NCI-H526 (cell line): ENCODE data around the gene CBR3.
A peak's percentile ranks its signal among the peaks of the same experiment; 100 is the strongest.
"Not testable (repeated sequence)": the region's sequence is repeated elsewhere in the genome, so short reads cannot be mapped to it uniquely, and the experiment has no call there.

ENCODE experiments used
- DNase-seq, 2 experiments: peaks; one replicate each; lab custom pipeline; 2025; lab: John Stamatoyannopoulos, UW

CBR3 gene

DNA sequence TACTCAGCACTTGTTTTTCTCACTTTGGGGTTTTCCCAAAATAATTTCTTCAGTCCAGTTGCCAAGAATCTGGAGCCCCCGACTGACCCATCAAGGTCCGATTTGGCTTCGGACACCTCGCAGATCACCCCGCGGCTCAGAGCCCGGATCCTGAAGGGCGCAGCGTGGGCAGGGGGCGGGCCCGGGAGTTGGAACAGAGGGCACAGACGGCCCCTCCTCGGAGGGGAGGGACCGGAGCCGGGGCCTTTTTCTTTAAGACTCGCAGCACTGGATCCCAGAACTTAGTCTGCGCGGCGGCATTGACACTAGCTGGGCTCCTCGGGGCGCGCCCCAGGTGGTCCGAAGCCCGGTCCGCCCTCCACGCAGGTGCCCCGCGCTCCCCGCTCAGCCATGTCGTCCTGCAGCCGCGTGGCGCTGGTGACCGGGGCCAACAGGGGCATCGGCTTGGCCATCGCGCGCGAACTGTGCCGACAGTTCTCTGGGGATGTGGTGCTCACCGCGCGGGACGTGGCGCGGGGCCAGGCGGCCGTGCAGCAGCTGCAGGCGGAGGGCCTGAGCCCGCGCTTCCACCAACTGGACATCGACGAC, at the start of gene CBR3:
CBR3 (plus strand) TSS at position 277 of the 588 bp plus-strand sequence; CDS start at position 391, 114 bp downstream.
- DNase-seq: peak in 1 of 2 experiments; percentile 61

DNA sequence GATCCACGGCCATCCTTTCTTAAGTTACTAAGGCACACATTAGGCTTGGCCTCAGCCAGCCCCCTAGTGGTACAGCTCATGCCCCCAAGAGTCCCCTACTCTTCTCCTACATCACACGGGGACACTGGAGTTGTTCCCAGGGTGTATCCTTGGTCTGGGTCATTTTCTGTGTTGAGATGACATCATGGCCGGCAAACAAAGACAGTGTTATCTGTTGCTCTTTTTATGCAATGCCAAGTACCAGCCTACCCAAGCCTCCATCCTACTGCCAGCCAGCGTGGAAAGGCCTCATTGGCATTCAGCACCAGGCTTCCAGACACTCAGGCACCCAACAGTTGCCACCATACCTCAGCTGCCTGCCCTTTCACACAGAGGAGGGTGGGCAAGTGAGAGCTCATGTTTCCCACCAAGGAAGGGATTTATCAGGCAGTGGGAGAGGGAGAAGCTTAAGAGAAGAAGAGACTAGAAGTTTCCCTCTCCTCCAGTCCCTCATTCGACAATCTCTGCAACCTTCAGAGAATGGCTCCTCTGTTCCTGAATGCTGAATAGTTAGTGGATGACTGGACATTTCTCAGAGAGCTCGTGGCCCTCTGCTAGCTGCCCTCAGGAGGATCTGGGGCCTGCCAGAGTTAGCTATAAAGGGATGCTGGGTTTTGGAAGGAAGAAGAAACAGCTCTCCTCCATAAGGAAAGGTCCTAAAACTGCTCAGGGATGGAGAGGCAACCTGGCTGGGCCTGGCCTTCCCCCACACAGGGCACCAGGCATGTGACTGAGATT, 47.3 kb upstream of the CBR3 start:
- DNase-seq: no peak

DNA sequence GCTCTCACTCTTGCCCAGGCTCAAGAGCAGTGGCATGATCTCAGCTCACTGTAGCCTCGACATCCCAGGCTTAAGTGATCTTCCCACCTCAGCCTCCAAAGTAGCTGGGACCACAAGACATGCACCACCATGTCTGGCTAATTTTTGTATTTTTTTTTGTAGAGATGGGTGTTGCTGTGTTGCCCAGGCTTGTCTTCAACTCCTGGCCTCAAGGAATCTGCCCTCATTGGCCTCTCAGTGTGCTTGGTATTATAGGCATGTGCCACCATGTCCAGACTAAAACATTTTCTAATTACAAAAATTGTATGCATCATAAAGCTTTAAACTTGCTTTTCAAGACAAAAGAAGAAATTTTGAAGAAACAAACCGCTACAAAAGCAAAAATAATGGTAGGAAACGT, 44.9 kb upstream of the CBR3 start:
- no peak for DNase-seq

DNA sequence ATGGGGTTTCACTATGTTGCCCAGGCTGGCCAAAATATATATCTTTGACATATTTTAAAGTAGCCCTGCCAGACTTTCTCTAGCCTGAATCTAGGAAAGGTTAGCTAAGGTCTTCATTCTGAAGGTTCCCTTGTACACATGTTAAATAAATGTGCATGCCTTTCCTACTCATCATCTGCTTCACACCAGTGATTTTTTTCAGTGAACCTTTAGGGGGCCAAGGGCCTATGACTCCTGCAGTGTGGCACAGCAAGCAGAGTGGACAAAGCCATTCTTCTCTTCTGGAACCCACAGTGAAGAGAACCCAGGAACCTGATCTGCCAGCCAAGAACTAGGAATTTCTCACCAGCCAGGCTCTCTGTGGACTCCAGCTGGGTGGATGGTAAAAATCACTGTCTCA, 42.2 kb upstream of the CBR3 start:
- no peak for DNase-seq

DNA sequence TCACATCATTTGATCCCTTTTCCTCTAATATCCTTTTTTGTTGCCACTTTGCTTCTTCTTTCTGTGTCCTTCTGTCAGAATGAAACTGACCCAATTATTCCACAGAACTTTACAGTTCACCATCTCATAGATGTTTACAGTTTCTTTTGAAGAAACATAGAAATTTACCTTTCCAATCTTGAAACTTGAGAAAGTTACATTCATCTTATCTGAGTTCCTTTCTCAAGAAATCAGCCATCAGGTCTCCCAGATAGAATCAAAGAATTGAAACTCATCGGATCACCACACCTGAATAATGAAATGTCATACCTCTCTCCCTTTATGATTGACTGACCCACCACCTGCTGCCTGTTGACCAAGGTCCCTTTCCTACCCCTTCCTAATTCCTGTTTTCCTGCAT, 41.4 kb upstream of the CBR3 start:
- DNase-seq: no peak

DNA sequence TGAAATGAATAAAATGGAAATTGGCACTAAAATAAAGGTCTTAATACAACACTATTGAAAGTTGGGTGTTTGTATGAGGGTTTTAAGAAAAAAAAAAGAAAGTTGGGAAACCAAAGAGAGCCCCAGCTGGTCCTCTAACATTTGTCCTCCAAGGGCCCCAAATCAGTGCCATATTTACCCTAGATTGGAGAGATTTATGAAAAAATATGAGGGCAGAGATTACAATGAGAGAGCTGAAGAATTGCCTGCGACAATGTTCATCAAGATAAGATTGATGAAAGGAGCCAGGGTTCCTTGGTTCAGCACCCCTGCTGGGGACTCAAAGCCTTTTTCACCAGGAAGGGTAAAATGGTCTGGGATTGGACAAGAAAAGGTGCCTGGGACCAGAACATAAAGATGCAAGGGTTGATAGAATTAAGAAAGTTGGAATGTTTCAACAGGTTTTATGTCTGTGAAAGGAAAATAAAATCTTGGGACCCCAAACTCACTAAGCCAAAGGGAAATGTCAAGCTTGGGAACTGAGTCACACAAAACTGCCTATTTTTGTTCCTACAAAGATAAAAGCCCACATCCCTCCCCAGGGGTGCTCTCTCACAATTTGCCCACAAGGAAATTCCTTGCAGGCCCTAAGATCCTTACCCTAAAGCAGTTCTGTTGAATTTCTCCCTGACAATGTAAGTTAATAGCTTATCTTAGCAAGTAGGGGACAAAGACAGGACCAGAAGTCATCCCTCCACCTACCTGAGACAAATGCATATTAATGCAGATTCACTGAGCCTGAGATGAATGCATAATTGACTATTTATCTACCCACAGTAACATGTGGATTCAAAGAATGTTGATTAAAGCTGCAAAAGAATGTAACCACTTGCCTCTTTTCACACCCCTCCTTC, 38.2 kb upstream of the CBR3 start:
- no peak for DNase-seq

DNA sequence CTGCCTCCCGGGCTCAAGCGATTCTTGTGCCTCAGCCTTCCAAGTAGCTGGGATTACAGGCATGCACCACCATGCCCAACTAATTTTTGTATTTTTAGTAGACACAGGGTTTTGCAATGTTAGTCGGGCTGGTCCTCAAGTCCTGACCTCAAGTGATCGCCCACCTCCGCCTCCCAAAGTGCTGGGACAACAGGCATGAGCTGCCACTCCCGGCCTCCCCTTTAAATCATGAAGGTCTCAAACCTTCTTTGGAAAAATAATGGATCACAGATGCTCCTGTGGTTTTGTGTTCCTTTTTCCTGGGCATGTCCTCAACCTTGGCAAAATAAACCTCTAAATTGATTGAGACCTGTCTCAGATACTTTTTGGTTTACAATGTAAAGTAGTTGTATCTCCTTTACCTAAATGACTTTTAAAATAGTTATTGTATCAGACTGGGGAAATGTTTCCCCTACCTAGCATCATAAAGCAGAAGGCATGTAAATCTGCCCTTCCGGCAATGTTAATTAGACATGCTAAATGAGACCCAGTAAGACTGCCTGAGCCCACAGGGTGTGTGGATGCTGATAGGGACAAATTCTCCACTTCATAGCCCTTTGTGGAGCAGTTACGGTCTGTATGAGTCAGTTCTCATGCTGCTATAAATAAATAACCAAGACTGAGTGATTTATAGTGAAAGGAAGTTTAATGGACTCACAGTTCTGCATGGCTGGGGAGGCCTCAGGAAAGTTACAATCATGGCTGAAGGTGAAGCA, 37.3 kb upstream of the CBR3 start:
- DNase-seq: no peak

DNA sequence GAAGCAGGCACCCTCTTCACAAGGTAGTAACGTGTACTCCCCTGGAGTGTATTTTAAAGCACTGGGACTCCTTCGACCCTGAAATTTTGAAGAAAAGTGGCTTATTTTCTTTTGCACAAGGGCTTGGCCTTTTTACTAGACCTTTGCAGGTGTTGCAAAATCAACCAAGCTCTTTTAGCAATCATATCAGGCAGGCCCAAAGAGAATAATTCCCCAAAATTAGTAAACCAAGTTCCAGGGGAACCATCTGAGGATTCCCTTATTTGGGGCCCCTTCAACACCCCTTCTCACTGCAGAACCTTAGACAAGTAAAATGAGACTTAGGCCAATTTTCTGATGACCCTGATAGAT, 36.7 kb upstream of the CBR3 start:
- DNase-seq: no peak

DNA sequence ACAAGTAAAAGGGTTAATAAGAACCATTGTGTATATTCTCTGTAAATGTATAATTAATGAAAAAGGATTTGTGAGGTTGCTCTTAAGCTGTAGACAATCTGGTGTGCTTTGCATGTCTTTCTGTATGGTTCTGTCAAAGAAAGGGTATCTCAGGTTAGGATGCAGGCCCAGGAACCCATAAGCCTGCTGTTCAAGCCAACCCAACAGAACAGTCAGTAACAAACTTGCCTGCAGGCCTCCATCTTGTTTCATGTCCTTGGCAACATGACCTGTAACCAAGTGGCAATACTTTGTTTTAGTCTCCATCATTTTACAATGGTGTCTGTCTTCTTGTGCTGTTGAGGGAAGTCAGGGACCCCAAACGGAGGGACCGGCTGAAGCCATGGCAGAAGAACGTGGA, 35.9 kb upstream of the CBR3 start:
- no peak for DNase-seq

DNA sequence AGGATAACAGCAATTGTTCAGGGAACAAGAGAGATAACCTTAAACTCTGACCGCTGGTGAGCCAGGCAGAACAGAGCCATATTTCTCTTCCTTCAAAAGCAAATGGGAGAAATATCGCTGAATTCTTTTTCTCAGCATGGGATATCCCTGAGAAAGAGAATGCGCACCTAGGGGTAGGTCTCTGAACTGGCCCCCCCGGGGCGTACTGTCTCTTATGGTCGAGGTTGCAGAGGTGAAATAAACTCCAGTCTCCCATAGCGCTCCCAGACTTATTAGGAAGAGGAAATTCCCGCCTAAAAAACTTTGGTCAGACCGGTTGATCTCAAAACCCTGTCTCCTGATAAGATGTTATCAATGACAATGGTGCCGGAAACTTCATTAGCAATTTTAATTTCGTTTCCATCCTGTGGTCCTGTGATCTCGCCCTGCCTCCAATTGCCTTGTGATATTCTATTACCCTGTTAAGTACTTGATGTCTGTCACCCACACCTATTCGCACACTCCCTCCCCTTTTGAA, 35.1 kb upstream of the CBR3 start:
- DNase-seq: not testable (repeated sequence)

DNA sequence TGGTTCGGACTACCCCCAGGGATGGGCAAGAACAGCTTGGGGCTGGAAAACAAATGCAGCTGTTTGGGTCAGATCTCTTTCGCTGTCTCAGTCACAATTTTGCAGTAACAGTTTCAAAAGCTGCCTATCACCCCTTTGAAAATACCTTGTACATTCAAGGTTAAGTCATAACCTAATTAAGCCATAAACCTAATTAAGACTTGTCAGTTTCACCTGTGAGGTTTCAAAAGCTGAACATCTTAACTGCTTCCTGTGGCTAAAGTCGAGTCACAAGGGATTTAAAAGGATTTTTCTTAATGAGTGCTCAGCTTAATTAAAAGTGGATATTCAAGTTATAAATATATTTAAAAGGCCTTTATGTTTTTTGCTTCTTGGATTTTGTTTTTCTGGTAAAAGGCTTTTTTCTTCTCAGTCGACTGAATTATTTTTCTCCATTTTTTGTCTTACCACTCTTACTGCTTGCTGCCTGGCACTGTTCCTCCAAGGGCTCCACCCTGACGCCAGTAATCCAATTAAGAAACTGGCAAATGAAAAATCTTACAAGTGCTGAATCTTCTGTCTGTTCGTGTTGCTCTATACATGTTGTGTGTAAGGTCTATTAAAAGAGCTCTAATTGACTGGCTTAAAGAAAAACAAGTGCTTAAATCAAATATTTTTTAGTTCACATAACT, 33.8 kb upstream of the CBR3 start:
- DNase-seq: no peak

DNA sequence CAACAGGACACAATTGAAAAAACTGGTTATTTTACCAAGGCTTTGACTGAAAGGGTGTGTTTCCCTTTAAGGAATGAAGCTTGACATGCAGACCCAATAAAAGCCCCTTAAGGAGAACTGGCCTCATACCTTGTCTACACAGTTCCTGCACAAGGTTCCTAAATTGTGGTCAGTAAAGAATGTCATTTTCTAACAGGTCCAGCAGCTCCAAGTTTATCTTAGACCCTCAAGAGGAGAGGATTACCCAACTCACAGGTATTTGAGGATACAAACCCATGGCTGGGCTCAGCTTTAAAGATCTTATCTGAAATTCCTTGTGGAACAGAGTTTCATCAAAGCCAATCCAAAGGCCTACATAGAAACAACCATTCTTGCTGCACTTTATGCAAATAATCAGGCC, 31.4 kb upstream of the CBR3 start:
- no peak for DNase-seq

DNA sequence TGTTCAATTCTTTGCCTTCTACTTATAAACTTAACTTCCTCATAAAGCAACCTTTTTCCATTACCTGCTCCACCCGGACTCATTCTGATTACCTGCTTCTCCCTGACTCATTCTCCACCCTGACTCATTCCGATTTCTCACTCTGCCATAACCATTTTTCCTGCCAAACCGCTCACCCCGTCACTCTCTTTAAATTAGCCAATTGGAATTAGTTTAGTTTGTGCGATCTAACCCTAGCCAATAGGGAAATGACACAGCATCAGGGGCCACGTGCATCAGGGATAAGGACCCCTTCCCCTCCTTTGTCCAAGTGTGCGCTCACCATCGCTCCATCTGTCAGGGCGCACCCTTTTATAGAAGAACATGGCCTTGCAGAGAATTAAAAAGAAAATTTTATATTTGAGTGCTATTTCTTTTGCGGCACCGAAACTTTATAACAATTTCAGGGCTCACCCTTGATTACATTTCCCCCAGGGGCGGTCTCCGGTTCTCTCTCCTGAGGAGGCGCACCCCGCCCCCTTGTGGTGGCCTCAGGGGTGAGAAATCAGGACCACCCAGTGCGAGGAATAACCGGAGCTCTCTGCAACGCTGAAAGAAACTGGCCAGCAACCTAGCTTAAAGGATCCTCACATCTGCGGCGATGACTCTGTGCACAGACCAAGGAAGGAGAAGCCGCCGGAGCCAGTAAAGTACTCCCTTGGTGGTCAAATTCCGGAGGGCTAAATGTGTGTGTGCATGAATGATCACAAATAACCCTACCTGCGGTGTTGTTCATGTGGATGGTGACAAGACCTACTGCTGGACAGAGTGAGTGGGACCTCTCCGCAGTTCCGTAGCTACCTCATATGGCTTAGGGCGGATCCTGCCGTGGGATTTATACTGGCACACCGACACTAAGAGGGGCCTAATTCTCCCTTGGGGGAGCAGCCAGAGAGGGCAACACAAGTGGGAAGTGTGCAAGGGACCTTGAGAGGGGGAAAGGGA, 30.3 kb upstream of the CBR3 start:
- DNase-seq: no peak

DNA sequence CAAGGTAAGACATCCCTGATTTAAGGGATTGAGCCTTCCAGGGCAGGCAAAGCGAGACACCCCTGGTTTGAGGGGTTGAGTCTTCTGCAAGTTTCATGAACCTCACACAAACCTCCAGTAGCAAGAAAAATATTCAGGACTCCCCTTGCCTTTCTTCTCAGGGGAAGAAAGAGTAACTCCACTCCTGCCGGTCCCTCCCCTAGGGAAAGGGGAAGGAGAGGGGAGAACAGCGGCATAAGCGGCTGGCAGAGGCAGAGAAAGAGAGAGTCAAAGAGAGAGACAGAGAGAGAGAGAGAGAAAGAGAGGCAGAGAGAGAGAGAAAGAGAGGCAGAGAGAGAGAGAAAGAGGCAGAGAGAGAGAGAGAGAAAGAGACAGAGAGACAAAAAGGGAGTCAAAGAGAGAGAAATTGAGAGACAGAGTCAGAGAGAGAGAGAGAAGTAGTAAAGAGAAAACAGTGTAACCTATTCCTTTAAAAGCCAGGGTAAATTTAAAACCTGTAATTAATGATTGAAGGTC, 29.5 kb upstream of the CBR3 start:
- no peak for DNase-seq

DNA sequence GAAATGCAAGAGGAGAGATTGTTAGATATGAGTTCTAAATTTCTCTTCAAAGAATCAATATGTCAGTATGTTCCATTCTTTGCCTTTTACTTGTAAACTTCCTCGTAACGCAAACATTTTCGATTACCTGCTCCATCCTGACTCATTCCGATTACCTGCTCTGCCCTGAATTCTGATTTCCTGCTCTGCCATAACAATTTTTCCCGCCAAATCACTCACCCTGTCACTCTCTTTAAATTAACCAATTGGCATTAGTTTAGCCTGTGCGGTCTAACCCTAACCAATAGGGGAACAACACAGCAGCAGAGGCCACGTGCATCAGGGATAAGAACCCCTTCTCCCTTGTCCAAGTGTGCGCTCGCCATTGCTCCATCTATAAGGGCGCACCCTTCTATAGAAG, 25.0 kb upstream of the CBR3 start:
- DNase-seq: no peak

DNA sequence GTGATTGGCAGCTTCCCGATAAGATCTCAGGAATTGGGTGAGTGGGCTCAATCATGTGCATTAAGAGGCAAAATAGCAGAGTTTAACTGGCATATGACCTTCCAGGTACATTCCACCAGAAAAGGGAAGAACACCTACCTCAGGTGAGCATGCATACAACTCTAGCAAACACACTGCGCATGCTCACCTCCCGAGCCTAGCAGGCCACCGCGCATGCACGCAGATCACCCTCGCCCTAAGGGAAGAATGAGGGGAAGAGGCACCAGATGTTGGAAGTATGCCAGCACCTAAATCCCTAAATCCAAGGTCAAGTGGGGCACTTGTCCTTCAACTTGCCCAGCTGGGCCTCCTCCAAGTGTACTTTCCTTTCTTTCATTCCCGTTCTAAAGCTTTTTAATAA, 23.6 kb upstream of the CBR3 start:
- DNase-seq: no peak

DNA sequence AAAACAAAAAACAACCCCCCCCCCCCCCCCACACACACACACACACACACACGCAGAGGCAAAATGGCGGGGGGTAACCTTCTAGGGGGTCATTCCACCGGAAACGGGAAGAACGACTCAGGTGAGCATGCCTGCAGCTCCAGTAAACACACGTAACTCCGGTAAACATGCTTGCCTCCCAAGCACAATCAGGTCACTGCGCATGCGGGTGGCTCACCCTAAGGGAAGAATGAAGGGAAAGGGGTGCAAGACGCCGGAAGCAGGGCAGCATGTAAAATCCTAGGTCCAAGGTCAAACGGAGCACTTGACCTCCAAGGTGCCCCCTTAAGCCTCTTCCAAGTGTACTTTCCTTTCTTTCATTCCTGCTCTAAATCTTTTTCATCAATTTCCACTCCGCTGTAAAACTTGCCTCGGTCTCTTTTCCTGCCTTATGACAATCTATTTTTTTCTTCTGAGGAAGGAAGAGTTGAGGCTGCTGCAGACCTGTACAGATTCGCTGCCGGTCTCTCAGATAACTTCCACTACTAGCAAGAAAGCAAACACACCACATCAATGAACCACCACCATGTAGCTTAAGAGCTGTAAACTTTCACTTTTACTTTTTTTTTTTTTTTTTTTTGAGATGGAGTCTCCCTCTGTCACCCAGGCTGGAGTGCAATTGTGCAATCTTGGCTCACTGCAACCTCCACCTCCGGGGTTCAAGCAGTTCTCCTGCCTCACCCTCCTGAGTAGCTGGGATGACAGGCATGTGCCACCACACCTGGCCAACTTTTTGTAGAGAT, 21.0 kb upstream of the CBR3 start:
- DNase-seq: peak; percentile 55

DNA sequence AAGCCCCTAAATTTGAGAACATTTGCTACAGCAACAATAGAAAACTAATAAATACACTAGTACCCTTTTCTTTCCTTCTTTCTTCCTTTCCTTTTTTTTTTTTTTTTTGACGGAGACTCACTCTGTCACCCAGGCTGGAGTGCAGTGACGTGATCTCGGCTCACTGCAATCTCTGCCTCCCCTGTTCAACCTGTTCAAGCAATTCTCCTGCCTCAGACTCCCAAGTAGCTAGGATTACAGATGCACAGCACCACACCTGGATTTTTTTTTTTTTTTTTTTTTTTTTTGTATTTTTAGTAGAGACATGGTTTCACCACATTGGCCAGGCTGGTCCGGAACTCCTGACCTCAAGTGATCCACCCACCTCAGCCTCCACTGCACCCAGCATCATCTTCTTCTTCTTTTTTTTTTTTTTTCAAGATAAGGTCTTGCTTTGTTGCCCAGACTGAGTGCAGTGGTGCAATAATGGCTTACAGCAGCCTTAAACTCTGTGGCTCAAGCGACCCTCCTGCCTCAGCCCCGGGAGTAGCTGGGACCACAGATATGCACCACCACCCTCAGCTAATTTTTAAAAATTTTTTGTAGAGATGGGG, 19.6 kb upstream of the CBR3 start:
- no peak for DNase-seq

DNA sequence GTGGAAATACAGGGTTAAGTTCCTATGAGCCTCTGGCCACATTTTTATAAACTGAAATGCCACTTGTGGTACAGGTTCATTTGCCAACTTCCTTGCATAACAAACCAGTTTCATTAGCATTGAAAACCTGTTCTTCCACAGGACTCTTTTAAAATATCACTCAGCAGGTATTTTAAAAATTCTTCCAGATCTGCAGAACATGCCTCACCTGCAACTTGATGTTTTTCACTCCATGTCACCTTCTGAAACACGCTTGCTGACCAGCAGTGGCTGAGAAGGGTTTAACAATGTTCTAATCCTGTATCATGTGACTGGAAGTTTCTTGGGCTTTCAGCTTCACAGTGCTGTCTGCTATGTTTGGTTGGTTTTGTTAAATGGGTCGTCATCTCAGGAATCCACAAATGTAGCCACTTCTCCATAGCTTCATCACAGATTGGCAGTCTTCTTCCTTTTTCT, 17.6 kb upstream of the CBR3 start:
- no peak for DNase-seq
